ENCODE data around the gene LCOR.

LCOR gene

DNA sequence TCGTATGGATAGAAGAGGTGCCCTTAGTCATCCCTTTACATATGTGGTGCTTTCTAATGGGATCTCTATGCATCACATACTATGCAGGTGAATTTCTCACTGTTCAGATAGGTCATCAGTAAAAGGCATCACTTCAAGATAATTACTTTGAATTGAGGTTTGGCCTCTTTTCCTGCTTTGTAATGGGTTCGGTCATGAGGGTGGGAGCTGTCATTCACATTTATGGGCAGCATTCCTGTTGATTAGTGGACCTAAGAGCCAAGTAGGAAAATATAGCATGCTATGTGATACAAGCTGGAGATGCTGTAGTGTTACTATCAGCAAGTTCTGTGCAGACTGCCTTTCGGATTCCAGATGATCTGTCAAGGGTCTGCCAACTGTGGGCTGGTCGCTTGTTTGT is 156.3 kb downstream of the LCOR start:
- DNase-seq: no peak

DNA sequence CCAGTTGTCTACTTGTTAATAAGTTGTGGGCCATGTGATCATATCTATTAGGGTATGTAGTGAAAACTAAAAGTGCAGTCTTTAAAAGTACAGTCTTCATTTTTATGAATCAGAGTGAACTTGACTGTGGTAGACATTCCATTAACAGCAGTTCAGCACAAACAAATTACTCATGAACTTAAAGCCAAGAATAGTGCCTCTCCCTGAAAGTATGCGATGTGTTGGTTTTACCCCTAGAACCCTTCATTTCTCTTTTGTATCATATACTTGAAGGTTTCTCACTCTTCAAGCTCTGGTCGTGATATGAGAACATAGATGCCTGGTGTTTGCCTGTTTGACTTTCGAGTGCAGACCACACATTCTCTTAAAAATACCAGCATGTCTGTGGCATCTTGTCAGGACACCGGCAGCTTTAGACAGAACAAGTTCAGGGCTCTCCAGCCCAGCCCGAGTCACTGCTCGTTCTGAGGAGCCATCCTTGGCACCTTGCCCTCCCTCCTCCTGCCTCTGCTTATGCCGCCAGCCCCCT is 159.3 kb downstream of the LCOR start:
- DNase-seq: no peak

DNA sequence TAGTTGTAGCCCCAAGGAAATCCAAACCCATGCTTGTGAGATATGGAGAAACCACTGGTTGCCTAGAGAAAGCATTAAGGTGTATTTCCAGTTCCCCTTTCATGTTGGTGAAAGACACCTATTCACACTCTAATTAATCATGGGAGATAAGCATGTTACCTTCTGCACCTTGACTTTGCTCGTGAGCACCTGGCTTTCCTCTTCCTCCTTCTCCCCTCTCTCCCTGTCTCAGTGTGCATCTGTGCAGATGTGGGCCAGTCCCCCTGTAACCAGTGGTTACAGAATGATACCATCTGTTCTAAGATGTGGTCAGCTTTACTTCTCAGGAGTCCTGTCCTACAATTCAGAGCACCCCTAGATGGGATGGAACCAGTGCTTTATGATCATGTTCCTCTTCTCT is 160.6 kb downstream of the LCOR start:
- no peak for DNase-seq

DNA sequence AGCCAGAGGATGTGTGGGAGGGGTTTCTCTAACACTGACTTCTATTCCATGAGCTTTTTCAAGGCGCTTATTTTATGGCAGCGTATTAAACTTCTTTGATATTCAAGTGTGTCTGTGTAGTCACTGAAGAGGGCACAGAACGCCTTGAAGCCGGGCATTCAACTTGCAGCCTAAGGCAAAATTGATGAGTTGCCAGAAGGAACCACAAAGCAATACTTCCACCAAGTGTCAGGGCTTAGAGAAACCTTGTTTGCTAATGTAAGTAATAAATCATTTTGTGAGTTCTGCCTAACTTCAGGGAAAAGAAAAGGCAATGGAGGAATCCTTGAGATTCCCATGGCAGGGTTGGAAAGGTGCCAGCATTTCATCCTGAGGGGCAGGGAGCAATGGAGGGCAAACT is 163.8 kb downstream of the LCOR start:
- DNase-seq: no peak

DNA sequence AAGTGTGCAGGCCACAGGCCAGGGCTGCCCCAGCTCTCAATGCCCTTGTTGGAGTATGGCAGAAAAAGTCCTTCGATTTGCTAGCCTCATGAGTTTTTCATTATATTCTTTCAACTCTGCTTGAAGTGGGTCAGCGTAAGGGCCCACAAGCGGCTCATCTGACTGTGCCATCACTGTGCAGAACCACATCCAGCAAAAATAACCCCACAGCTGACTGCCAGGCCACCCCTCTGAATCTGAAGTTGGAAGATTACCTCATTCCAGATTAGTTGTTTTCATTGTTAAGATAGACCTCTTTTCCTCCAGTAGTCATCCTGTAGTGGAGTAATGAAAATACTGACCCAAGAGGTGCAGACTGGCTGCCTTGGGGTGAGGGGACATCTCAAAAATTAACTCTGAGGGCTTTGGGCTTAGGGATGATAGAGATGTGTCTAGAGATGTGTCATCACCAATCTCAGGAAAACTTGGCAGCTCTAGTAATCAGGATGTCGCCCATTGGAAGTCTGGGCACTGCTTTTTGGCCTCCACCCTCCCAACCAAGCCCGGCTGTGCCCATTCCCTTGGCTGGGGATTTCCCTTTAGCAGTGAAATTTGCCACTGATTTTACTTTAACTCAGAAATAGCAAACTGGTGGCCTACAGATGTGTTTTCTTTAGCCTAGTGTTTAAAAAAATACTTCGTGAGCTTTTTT is 164.3 kb downstream of the LCOR start:
- no peak for DNase-seq

DNA sequence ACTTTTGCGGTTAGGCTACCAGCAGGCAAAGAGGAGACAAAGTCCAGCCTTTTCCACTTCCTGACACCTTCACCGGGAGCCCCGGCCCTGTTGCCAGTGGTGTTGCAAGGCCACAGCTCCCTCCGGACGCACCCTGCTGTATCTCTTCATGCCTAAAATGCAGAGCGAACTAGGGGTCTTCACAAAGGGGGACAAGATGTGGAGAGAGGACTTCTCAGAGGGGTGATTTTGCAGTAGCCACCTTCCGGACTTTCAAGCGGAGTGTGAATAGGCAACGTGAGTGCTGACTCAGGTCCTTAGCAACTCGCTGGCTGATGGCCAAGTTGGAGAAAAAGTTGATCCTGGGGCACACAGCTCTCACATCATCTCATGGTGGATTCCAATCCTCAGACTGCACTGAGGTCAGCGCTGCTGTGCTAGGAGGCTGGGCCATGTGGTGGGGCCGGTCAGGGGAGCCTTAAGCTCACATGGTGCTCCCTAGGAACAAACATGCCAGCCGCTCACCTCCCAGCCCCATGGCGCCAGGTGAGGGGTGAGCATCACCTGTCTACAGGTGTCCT is 166.3 kb downstream of the LCOR start:
- DNase-seq: no peak

DNA sequence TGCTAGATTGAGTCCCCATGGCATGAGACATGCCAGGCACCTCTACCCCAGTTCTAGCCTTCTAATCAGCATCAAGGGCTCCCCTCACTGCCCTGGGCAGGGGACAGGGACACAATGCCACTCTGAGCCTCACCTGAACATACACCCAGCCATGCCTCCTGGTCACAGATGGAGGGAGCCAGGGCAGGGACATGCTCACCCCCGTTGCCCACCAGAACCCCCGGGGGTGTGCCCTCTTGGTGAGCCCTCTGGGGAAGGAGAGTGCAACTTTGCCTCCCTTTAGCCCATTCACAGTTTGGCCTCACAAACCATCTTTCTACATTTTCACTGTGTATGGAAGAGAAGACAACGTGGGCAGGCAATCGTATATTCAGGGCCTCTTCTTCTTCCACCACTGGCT is 167.2 kb downstream of the LCOR start:
- DNase-seq: no peak

DNA sequence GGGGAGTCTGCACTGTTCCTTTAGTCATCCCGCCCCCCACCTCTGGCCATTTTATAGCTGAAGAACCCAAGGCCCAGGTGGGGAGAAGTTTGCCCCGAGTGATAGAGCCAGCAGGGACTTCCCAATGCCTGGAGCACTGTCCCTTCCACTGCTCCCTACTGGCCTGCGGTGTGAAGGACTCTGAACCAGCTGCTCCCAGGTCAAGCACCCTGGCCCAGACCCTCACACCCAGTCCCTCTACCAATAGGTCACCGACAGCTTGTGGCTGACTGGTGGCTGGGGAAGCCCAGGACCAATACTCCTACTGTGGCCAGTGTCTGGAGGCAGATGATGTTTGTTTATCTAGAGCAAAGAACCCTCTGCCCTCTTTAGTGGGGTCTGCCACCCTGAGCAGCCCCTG is 167.9 kb downstream of the LCOR start:
- no peak for DNase-seq

DNA sequence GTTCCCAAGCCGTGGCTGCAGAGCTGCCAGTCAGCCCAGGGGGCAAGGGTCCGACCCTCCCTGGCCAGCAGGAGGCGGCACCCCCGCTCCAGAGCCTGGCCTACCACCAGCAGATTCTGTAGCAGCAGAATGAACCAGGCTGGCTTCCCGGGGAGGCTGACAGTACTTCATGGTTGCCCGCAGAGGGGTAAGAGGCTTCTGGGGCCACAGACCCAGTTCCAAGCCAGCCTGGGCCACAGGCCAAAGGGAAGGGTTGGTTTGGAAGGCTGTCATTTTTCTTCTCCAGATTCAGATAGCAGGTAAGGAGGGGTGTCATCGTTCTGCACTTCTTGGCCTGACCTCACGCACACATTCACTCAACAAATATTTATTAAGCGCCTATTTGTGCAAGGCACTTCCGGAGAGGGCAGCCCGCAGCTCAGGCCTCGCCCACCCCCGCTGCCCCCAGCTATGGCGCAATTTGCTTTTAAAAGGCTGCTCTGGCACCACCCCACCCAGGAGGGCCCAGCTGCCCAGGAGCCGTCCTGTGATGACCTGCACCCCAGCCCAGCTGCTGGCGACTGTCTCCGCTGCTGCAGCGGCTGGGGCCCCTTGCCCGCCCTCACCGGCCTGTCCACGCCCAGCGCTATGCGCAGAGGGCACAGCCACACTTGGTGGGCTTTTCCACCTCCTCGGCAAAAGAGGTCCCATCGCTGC is 168.5 kb downstream of the LCOR start:
- no peak for DNase-seq

DNA sequence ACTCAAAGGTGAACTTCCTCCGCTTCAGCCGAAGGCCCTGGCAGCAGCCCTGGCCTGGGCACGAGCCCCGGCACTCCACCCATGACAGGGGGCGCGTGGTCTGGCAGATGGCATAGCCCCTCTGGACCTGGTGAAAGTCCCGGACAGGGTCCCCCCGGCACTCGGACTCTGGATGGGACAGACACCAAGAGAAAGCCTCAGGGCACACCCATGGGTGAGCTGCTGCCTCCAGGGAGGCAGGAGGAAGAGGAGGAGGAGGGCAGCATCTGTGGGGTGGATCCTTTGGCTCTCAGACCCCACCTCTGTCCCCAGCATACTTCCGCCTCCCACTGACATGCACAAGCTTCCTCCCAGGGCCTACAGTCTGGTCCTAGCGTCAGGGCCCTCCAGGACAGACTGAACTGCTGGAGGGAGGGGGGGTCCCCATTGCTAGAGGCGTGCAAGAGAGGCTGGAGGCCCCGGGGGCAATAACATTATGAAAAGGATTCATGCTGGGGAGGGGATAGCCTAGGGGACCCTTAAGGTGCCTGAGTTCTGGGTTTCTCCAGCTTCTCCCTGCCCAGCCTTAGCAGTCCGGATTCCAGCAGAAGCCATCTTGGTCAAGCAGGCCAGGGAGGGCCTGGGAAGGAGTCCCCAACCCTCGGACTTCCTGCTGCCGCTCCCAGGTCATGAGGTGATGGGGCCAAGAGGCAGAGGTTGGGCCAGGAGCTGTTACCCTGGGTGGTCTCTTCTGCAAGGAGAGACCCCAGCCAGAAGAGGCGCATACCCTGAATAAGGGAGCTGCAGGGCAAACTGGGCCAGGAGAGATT is 169.3 kb downstream of the LCOR start:
- no peak for DNase-seq

DNA sequence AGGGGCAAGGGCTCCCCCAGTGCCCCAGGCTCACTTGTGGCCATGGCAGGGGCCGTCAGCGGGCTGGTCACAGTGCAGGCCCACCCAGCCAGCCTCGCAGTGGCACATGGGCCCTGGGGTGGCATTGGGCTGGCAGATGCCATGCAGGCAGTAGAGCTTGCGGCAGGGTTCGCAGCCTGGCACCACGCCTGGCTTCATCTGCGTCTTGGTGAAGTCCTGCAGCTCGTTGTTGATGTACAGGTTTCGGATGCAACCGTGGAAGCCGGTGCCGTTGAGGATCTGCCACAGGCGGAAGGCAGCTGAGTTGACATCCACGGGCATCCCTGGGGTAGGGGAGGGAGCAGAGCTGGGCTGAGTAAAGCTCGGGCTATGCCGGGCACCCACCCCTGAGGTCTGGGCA is 170.6 kb downstream of the LCOR start:
- no peak for DNase-seq

DNA sequence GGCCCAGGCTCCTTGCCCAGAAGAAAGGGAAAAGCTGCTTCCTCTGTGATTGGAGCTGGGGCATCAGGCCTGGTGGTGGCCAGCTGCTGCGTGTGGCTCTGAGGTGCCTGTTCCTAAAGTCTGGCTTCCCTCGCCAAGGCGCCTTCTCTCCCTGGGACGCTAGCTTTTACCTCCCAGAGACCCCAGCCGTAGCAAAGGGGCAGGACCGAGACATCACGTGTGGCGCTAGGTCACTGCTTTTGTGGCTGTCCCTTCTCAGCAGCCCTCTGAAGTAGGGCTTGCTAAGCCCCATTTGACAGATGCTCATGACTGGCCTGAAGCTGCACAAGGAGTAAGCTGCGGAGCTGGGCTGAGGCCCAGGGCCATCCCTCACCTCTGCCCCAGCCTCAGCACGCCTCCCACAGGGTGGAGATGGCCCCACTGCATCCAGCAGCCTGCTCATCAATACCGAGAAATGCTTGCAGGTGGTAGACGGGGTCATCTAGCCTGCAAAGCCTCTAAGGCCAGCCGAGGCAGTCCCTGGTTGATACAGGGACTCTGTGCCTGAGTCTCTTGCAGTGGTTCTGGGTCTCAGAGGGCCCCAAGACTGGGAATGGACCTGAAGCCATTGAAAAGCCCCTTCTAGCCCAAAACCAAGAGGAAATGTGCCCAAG is 171.2 kb downstream of the LCOR start:
- no peak for DNase-seq

DNA sequence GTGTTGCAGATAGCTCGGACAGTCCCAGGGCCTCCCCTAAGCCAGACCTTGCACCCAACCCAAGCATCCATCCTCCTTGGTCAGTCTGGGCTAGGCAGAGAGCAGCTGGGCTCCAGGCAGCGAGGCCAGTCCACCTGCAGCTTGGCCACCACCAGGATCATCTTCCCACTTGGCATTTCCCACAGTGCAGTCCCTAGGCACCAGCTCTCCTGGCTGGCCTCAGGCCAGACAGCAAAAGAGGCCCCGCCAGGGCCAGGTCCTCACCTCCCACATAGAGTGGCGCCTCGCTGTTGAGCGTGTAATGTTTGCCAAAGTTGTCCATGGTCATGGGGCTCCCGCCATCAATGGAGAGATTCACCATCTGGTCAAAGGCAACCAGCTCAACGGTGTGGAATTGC is 171.7 kb downstream of the LCOR start:
- no peak for DNase-seq

DNA sequence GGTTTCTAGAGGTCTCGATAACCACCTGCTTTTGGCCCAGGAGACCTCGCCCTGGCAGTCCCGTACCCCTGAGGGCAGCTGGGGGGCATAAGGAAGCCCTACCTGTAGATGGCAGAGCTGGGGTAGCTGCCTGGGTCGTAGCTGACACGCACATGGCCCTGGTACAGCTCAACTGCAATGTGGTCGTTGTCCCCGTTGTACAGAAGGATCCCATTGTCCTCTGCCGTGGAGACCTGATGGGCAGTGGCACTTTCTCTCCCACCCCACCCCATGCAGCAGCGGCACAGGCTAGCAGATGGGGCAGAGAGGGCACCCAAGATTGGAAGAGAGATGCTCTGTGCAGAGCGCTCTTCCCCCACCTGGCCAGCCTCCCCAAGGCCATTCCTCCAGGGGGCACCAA is 172.5 kb downstream of the LCOR start:
- DNase-seq: no peak

DNA sequence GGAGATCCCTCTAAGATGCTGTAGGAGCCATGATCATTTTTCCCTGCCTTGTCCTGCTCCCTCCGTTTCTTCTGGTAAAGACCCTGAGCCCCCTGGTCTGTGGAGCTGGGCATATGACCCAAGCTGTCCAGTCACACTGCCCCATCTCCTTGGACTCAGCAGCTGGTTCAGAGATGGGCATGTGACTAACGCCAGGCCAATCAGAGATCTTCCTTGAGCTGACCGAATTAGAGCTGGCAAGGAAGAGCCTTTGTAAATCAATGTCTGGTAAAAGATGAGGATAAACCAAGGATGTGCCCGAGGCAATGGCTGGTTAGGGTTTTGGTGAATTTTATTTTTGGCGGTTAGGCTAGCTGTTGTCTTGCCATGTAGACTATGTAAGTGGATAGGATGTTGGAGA is 173.3 kb downstream of the LCOR start:
- DNase-seq: no peak

DNA sequence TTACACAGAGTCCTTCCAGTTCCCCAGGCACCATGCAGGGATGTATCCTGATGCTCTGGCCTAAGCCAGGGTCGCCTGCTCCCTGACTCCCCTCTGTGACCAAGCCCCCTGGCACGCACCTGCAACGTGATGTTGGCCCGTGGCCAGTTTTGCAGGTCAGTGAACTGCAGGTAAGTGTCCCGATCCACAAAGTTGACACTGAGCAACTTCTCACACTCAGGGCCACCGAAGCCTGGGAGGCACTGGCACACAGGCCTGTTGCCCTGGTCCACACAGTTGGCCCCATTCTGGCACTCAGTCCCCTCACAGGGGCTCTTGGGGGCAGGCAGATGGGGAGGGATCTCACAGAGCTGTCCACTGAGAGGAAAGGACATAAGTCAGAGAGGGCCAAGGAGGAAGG is 174.3 kb downstream of the LCOR start:
- no peak for DNase-seq

DNA sequence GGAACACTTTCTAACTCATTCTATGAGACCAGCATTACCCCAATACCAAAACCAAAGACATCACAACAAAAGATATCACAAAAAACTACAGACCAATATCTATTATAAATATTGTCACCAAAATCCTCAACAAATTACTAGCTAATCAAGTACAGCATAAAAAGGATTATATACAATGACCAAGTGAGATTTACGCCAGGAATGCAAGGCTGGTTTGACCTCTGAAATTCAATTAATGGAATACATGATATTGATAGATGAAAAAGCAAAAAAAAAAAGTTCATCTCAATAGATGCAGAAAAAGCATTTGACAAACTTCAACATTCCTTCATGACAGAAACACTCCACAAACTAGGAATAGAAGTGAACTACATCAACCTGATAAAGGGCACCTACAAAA is 175.3 kb downstream of the LCOR start:
- DNase-seq: no peak

DNA sequence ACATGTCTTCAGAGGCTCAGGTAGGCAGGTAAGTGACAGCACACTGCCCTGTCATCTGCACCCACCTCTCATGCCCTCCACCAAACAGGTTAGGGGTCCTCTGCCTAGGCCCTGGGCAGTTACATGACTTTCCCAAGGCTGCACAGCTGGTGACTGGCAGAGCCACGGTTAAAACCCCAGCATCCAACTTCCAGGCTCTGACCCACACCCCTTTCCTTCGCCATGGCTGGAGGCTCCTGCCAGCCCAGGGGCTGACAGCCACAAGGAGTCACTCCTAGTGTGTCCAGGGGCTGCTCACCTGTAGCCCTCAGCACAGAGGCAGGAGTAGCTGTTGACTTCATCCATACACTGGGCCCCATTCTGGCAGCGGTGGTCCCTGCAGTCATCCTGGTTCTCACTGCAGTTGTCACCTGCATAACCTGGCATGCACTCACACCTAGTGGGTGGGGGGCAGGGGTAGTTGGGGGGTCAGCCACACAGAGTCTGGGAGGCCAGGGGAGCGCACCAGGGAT is 178.7 kb downstream of the LCOR start:
- DNase-seq: no peak

DNA sequence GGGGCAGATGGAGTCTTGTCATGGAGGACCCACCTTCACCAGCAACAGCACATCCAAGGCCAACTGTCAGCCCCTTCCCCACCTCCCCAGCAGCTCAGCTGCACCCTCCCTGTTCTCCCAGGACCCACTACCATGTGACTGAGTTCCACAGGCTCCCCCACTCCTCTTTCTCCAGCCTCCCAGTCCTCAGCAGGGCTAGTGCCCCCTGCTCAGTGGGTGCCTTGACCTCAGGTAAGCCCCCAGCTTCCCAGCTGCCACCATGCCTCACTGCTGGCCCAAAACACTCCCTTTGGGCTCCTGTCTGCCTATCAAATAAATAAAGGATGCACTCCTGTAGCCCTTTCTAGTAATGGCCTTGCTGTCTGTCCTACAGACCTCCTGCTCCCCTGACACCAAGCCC is 179.3 kb downstream of the LCOR start:
- DNase-seq: no peak

DNA sequence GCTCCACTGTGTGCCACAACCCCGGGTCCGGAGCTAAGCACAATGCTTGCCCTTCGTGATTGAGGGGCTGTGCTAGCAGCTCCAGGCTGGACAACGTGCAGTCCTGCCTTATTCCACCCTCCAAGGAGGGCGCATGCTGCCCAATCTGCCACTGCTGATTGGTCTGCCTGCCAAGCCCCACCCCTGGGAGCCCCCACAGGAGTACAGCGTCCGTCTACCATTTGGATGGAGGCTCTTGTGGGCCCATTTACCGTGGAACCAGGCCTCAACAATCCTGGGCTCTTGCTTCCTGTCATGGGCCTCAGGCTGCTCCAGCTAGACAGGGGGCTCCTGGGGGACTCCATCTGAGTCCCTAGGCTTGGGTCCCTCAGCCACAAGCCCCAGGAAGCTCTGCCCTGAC is 180.4 kb downstream of the LCOR start:
- no peak for DNase-seq

DNA sequence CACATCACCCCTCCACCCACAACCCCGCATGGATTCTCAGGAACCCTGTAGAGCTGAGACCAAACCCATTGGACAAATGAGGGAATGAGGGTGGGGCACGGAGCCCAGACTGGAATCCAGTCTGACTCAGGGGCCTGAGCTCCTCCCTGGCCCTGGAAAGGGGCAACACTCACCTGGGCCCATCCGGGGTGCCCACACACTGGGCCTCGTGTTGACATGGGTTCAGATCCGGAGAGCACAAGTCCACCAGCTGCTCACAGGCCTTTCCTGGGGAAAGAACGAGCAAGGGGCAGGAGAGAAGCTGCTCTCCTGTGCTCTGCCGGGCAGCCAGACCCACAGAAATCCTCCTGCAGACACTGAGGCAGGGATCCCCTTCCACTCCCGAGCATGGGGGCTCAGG is 181.5 kb downstream of the LCOR start:
- no peak for DNase-seq

DNA sequence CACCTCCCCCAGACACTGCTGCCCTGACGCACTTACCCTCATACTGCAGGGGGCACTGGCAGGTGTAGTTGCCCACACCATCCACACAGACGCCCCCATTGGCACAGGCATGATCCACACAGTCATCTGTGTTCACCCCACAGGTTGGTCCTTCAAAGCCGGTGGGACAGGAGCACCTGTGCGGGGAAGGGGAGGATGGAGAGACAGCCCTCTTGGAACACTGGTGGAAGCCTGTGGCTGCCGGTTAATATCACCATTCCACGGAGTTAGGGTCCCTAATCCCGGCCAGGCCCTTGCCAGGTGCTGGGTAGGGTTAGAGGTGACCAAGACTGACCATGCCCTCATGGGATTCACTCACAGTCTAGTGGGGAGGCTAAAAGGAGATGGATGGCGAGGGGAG is 181.9 kb downstream of the LCOR start:
- DNase-seq: no peak

DNA sequence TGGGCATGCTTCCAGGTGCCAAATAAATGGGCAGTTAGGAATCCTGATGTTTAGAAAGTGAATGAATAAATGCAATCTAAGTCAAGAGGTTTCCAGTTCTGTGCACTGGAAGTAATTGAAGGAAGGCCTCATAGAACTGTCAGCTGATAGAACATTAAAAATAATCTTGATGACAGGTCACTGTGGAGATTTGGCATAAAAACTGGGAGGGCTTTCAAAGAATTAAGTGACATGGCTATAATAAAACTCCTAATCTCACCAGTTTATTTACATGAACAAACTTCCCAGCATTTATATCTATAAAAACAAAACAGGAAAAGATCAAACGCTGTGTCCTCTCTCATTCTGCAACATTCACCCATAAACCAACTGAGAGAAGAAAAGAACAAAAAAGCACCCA is 183.1 kb downstream of the LCOR start:
- DNase-seq: no peak
